HepG2 (cell line): ENCODE measurements around the gene CAPN15. TPM values are rescaled to one million over a fixed set of nuclear protein-coding genes. Genes with fewer than 3 reads are reported as not detected.

ENCODE experiments used
- CHD4 ChIP-seq: fragments of 200-600 bp; sonication (generic); IDR thresholded peaks from 2 replicates; pipeline ENCODE4 v1.7.0; 2017; ENCODE audit warnings: mild to moderate bottlenecking, low read length, borderline replicate concordance
- CSRNP2 ChIP-seq: sonication (generic); formaldehyde crosslinking; conservative IDR thresholded peaks from 2 replicates; pipeline ENCODE4 v1.8.0; 2022; ENCODE audit warnings: low read depth, missing genetic modification reagents
- FIP1L1 ChIP-seq: fragments of 200-400 bp; formaldehyde crosslinking; IDR thresholded peaks from 2 replicates; pipeline ENCODE4 v1.6.1; 2018; ENCODE audit warnings: low read depth, mild to moderate bottlenecking, low read length, moderate library complexity, borderline replicate concordance; ENCODE audit not compliant: insufficient read depth
- HCFC1 ChIP-seq: fragments of 150-350 bp; IDR thresholded peaks from 2 replicates; pipeline ENCODE4 v1.6.1; 2014; ENCODE audit warnings: low read depth, low read length
- HDAC2 ChIP-seq: sonication (generic); formaldehyde crosslinking; IDR thresholded peaks from 2 replicates; pipeline ENCODE4 v1.4.0; 2020; ENCODE audit warnings: missing genetic modification reagents
- HINFP ChIP-seq: sonication (generic); formaldehyde crosslinking; IDR thresholded peaks from 2 replicates; pipeline ENCODE4 v1.4.0; 2020; ENCODE audit warnings: low read depth, mild to moderate bottlenecking, missing genetic modification reagents
- MYPOP ChIP-seq: sonication (generic); formaldehyde crosslinking; IDR thresholded peaks from 2 replicates; pipeline ENCODE4 v1.8.1; 2023; ENCODE audit warnings: mild to moderate bottlenecking, moderate library complexity, missing genetic modification reagents
- NR2C2 ChIP-seq: sonication (generic); formaldehyde crosslinking; IDR thresholded peaks from 2 replicates; pipeline ENCODE4 v1.4.0; 2020; ENCODE audit warnings: missing genetic modification reagents, mild to moderate bottlenecking, moderate library complexity, borderline replicate concordance
- PAF1 ChIP-seq: IDR thresholded peaks from 2 replicates; pipeline ENCODE4 v1.6.1; 2016; ENCODE audit warnings: missing genetic modification reagents, missing compliant biosample characterization
- SALL1 ChIP-seq: sonication (generic); formaldehyde crosslinking; IDR thresholded peaks from 2 replicates; pipeline ENCODE4 v1.8.0; 2022; ENCODE audit warnings: mild to moderate bottlenecking, missing genetic modification reagents
- SMARCC2 ChIP-seq: fragments of 450-650 bp; IDR thresholded peaks from 2 replicates; pipeline ENCODE4 v1.6.1; 2017; ENCODE audit warnings: antibody characterized with exemption, mild to moderate bottlenecking
- SRSF4 ChIP-seq: fragments of 200-400 bp; formaldehyde crosslinking; IDR thresholded peaks from one replicate; pipeline ENCODE4 v1.6.1; 2018; ENCODE audit warnings: mild to moderate bottlenecking, low read depth, low read length, moderate library complexity; ENCODE audit not compliant: poor library complexity, severe bottlenecking
- TFDP1 ChIP-seq: IDR thresholded peaks from 2 replicates; pipeline ENCODE4 v1.6.1; 2016; ENCODE audit warnings: missing compliant biosample characterization, missing genetic modification reagents, borderline replicate concordance
- TFDP2 ChIP-seq: sonication (generic); formaldehyde crosslinking; IDR thresholded peaks from 2 replicates; pipeline ENCODE4 v1.4.0; 2020; ENCODE audit warnings: missing genetic modification reagents
- ZNF121 ChIP-seq: sonication (generic); formaldehyde crosslinking; IDR thresholded peaks from 2 replicates; pipeline ENCODE4 v1.5.0; 2020; ENCODE audit warnings: mild to moderate bottlenecking, missing genetic modification reagents
- ZNF296 ChIP-seq: sonication (generic); formaldehyde crosslinking; conservative IDR thresholded peaks from 2 replicates; pipeline ENCODE4 v1.5.0; 2020; ENCODE audit warnings: mild to moderate bottlenecking, missing genetic modification reagents
- ZNF549 ChIP-seq: sonication (generic); formaldehyde crosslinking; IDR thresholded peaks from 2 replicates; pipeline ENCODE4 v1.5.0; 2020; ENCODE audit warnings: missing genetic modification reagents
- ZNF572 ChIP-seq: sonication (generic); formaldehyde crosslinking; IDR thresholded peaks from 2 replicates; pipeline ENCODE4 v1.5.1; 2020; ENCODE audit warnings: mild to moderate bottlenecking, missing genetic modification reagents
- ZNF670 ChIP-seq: sonication (generic); formaldehyde crosslinking; IDR thresholded peaks from 2 replicates; pipeline ENCODE4 v1.8.0; 2022; ENCODE audit warnings: mild to moderate bottlenecking, missing genetic modification reagents, borderline replicate concordance
- ZNF800 ChIP-seq: sonication (generic); formaldehyde crosslinking; IDR thresholded peaks from 2 replicates; pipeline ENCODE4 v1.4.0; 2020; ENCODE audit warnings: missing genetic modification reagents
- polyA plus RNA-seq, 8 experiments: library from polyadenylated mRNA; depleted of rRNA in 3 of 8; stranded (reverse) in 7 of 8; unstranded in 1 of 8; fragments of >200 nt; fragmentation: Illumina TruSeq in 4 of 8; extraction: Trizol in 4 of 8; gene quantifications; 2 replicates each; pipeline versions ENCODE4 v1.2.1 to v1.2.3, GENCODE V29; 2011 to 2016; ENCODE audit warnings: low read depth in 4 of 8, missing spikeins in 1 of 8, mixed read lengths in 1 of 8; ENCODE audit not compliant: insufficient read depth in 1 of 8
- total RNA-seq, 5 experiments: library from RNA; depleted of rRNA; stranded (reverse); fragments of >200 nt; fragmentation: Illumina TruSeq; extraction: Trizol; gene quantifications; 2 replicates each; pipeline ENCODE4 v1.2.3, GENCODE V29; 2016; ENCODE audit warnings: low read depth in 1 of 5

The CAPN15 gene
- total and polyA plus RNA-seq, 2 of the 13 experiments (the other 11 are each of a cell fraction or from before 2014, with no cell fraction given), result 14.9 to 24.5 TPM

GRCh38 chr16:592518-593306 is 65.2 kb downstream of the CAPN15 start (continued):
- TF ChIP-seq TFDP2 (CRISPR knock-in tag) (peak; percentile 60; the same call in 1 of the 2 replicates), FIP1L1 (no peak), PAF1 (CRISPR knock-in tag) (no peak), MYPOP (CRISPR knock-in tag) (no peak), ZNF549 (CRISPR knock-in tag) (no peak), HCFC1 (no peak), ZNF296 (CRISPR knock-in tag) (no peak), ZNF121 (CRISPR knock-in tag) (peak; percentile 72), ZNF572 (no peak), HINFP (CRISPR knock-in tag) (no peak), HDAC2 (CRISPR knock-in tag) (0 out of 2 replicates have a peak, but pooled peaks have one; percentile 20), NR2C2 (0 out of 2 replicates have a peak, but pooled peaks have one; percentile 17), ZNF670 (CRISPR knock-in tag) (no peak), CHD4 (no peak), SMARCC2 (no peak), ZNF800 (CRISPR knock-in tag) (no peak), TFDP1 (CRISPR knock-in tag) (peak; percentile 85; the same call in 1 of the 2 replicates), SALL1 (CRISPR knock-in tag) (peak; percentile 57), SRSF4 (no peak), CSRNP2 (CRISPR knock-in tag) (no peak)
